Measurements from ENCODE around the gene TEN1.
A peak's percentile ranks its signal among the peaks of the same experiment; 100 is the strongest.

The TEN1 gene

DNA sequence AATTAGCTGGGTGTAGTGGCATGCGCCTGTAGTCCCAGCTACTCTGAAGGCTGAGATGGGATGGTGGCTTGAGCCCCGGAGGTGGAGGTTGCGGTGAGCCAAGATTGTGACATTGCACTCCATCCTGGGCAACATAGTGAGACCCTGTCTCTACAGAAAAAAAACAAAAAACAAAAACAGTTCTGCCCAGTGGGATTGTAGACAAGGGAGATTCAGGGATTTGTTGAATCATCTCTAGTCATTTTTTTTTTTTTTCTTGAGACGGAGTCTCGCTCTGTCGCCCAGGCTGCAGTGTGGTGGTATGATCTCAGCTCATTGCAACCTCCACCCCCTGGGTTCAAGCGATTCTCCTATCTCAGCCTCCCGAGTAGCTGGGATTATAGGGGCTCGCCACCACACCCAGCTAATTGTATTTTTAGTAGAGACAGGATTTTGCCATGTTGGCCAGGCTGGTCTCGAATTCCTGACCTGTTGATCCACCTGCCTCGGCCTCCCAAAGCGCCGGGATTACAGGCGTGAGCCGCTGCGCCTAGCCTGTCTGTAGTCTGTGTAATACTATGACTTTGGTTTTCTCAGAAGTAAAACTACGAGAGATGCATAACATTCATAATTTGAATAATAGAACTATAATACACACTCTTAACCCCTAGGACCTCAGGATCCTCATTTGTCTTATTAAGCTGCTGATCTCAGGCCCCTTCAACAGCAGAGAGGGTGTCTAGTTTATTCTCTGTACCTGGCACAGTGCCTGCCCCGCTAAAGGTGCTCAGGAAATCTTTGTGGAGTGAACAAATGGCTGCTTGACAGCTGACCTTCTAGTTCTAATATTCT is 1.4 kb downstream of the TEN1 start:
- H3K27ac ChIP-seq, result peak overlapping the region; percentile 92
- TF ChIP-seq, protein P1, sequence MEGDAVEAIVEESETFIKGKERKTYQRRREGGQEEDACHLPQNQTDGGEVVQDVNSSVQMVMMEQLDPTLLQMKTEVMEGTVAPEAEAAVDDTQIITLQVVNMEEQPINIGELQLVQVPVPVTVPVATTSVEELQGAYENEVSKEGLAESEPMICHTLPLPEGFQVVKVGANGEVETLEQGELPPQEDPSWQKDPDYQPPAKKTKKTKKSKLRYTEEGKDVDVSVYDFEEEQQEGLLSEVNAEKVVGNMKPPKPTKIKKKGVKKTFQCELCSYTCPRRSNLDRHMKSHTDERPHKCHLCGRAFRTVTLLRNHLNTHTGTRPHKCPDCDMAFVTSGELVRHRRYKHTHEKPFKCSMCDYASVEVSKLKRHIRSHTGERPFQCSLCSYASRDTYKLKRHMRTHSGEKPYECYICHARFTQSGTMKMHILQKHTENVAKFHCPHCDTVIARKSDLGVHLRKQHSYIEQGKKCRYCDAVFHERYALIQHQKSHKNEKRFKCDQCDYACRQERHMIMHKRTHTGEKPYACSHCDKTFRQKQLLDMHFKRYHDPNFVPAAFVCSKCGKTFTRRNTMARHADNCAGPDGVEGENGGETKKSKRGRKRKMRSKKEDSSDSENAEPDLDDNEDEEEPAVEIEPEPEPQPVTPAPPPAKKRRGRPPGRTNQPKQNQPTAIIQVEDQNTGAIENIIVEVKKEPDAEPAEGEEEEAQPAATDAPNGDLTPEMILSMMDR (conservative IDR thresholded peaks at IDR 0.05), result no peak
- no peak for TF ChIP-seq ZFX (IDR thresholded peaks at IDR 0.05)

- TF ChIP-seq, protein P1 (conservative IDR thresholded peaks at IDR 0.05), result no peak
- TF ChIP-seq ZFX (IDR thresholded peaks at IDR 0.05), result no peak
- H3K27ac ChIP-seq, result no peak overlapping the region
These were observed 2.1 kb downstream of the TEN1 start for GRCh38 chr17:75981019-75981615.

GRCh38 chr17:75983501-75984181 is 4.6 kb downstream of the TEN1 start:
- no peak overlapping the region for H3K27ac ChIP-seq
- TF ChIP-seq, protein P1 (conservative IDR thresholded peaks at IDR 0.05), result no peak
- TF ChIP-seq ZFX (IDR thresholded peaks at IDR 0.05), result no peak

DNA sequence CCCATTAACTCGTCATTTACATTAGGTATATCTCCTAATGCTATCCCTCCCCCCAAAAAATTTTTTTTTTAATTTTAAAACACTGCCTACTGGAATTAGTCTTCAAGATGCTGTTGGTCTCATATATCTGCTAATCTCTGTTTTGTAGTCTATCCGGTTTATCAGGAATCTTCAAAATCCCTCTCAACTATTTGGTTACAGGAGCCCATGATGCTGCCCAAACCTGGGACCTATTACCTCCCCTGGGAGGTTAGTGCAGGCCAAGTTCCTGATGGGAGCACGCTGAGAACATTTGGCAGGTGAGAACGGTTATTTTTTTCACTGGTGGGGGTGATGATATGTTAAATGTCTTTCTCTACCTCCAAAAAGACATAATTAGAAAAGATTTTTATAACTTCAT is 6.9 kb downstream of the TEN1 start:
- no peak for TF ChIP-seq ZFX (IDR thresholded peaks at IDR 0.05)
- TF ChIP-seq, protein P1 (conservative IDR thresholded peaks at IDR 0.05), result no peak
- peak overlapping the region; percentile 45 for H3K27ac ChIP-seq

DNA sequence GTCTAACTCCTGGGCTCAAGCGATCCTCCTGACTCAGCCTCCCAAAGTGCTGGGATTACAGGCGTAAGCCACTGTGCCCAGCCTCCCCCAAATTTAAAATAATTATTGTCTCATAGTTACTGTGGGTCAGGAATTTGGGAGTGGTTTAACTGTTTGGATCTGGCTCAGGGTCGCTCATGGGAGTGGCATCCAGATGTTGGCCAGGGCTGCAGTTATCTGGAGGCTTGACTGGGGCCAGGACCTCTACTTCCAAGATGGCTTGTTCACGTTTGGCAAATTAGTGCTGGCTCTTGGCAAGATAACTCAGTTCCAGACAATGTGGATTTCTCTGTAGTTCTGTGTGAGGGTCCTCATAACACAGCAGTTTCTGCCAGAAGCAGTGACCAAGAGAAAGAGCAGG is 8.0 kb downstream of the TEN1 start:
- no peak overlapping the region for H3K27ac ChIP-seq
- TF ChIP-seq, protein P1 (conservative IDR thresholded peaks at IDR 0.05), result no peak
- no peak for TF ChIP-seq ZFX (IDR thresholded peaks at IDR 0.05)

GRCh38 chr17:75991396-75991795 is 12.4 kb downstream of the TEN1 start:
- TF ChIP-seq, protein P1 (conservative IDR thresholded peaks at IDR 0.05), result no peak
- no peak for TF ChIP-seq ZFX (IDR thresholded peaks at IDR 0.05)
- no peak overlapping the region for H3K27ac ChIP-seq
